ENCODE data around the gene SCEL.
"Not testable (repeated sequence)": the region's sequence is repeated elsewhere in the genome, so short reads cannot be mapped to it uniquely, and the experiment has no call there.

SCEL gene, protein sequence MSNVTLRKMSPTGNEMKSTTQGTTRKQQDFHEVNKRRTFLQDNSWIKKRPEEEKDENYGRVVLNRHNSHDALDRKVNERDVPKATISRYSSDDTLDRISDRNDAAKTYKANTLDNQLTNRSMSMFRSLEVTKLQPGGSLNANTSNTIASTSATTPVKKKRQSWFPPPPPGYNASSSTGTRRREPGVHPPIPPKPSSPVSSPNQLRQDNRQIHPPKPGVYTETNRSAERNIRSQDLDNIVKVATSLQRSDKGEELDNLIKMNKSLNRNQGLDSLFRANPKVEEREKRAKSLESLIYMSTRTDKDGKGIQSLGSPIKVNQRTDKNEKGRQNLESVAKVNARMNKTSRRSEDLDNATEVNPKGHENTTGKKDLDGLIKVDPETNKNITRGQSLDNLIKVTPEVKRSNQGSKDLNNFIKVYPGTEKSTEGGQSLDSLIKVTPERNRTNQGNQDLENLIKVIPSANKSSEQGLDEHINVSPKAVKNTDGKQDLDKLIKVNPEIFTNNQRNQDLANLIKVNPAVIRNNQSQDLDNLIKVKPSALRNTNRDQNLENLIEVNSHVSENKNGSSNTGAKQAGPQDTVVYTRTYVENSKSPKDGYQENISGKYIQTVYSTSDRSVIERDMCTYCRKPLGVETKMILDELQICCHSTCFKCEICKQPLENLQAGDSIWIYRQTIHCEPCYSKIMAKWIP

GRCh38 chr13:77535448-77535847, at the start of gene SCEL:
SCEL (plus strand) TSS chr13:77535706; CDS start chr13:77555876, 20,170 bp downstream.
- DNase-seq (ENCODE audit: low read depth in 2 of 2): no peak

GRCh38 chr13:77489566-77490337, 45.8 kb upstream of the SCEL start:
- no peak for DNase-seq (ENCODE audit: low read depth in 2 of 2)

DNA sequence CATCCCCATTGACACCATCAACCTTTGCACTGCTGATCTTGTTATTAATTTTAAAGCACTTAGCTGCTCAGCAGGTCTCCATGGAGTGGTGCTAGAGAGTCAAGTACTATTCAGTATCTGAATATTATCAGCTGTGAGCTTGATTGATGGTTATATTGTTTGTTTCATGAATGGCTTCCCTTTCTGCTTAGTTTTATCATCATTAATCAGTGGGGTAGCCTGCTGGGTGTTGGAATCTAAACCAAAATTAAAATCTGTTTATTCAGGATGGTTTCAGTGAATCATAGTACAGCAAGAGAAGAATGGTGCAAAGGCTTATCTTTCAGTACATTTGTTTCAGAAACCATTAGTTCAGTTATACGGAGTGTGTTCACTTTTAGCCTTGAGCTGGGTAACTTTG, 42.5 kb upstream of the SCEL start:
- DNase-seq (ENCODE audit: low read depth in 2 of 2): no peak

GRCh38 chr13:77494226-77494625, 41.3 kb upstream of the SCEL start:
- no peak for DNase-seq (ENCODE audit: low read depth in 2 of 2)

DNA sequence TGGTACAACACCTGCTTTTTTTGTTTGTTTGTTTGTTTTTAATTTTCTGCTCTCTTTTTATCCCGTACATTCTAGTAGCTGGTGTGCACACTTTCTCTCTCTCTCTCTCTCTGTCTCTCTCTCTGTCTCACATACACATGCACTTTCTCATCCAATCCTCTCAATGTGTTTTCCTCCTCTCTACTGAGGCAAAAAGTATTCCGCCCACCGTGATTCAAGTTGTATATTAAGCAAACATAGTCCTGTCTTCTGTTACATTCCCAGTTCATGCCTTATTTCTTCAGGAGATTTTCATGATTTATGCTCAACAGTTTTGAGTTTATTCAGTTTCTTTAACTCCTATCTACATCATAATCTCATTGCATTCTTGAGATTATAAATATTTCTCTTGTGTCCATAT, 38.2 kb upstream of the SCEL start:
- no peak for DNase-seq (ENCODE audit: low read depth in 2 of 2)

DNA sequence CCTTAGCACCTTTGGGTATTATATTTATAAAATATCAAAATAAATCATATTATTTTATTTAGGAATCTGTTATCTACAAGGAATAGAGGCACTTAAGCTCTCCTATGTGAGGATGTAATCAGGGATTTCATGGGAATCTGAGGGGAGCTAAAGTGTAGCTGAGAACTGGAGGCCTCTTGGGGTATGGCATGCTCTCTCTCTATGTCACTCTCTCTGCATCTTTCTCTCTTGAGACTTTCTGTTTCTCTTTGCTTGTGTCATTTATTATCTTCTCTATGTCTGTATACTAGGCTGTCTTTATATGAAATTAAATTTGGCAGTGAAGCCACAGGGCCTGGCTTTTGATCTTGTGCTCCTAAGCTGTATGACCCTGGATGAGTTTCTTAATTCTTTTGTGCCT, 37.7 kb upstream of the SCEL start:
- DNase-seq (ENCODE audit: low read depth in 2 of 2): no peak

DNA sequence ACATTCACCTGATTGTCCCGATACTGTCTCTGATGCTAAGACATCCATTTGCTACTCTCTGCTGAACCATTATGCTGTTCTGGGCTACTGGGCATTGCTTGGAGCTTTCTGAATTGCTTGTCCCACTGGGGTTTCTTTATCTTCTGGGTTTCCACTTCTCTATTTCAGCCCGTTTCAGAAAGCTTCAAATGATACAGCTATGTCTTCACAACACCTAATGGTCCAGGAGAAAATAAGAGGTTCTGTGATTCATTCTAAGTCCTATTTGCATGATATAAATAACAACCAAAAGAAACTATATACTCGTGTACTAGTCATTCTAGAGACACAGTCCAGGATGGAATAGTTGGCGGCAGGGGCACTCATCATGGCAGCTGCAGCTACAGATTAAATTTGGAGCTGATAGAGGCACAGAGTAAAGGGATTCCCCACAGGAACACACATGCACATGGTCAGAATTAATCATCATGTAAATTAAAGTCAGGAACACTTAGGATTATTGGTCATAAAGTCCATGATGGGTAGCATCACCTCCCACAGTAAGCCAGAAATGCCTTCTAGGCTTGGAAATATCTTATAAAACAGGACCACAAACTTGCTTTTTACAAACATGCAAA, 33.3 kb upstream of the SCEL start:
- DNase-seq (ENCODE audit: low read depth in 2 of 2): no peak

DNA sequence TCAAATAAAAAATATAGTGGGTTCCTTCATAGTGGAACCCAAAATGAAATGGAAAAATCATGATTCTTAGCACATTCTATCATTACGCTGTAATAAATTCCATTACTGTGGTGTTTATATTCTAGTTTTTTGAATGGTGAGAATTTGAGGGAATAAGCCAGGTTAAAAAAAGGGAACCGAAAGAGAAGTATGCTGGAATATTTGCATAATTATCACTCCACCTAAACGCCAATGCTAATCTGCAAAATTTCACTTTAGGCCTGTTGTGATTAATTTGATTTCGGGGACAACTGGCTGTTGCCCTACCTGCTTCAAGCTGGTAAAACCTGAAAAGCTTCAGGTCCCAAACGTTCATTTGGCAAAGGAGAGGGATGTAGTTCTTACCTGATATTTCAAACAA, 32.1 kb upstream of the SCEL start:
- no peak for DNase-seq (ENCODE audit: low read depth in 2 of 2)

DNA sequence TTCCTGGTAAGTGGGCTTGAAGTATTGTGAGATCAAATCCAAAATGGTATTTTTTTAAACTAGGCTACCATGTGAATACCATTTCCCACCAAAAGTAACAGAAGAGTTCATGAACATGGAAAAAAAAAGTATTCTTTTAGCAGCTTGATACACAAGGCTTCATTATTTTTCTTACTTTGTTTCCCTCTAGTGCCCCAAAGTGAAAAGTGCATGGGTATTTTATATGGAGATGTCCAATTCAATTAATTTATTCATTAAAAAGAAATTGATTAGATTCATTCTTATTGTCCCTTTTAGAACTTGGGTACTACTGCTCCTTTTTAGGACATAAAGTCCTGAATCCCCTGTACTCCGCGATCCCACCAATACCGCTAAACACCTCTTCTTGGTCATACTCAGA, 28.6 kb upstream of the SCEL start:
- DNase-seq (ENCODE audit: low read depth in 2 of 2): no peak

DNA sequence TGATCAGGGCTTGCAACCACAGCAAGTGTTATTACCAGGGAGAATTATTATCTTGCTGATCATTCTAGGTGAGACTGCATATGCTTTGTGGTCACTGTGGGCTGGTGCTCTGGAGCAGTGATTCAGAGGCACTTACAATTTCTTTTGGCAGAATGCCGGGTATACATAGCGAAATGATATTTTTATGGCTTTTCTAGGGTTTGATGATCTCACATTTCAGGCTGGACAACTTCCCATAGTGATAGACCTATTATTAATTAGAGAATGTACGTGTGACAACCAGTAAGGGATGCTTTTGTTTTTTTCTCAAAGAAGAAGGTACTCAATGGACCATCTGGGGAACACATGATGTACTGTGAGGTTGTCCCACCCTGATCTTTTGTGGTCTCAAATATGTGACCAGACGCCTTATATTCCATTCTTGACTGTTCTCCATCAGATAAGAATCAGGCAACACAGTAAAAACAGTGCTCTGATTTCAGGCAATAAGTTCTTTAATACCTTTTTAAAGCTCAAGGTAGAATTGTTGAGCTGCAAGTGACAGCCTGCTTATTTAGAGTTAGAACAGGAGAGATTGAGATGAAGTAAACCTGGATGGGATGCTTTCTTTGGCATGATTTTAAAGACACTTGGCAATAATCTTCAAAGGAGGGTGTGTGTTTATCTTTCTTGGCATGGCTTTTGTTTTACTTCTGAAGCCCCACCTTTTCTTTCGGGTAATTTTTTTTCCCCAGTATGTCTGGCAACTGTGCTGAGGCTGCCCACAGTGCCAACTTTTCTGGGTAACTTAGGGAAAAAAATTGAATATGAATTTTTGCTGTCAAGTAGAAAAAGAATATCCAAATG, 27.4 kb upstream of the SCEL start:
- no peak for DNase-seq (ENCODE audit: low read depth in 2 of 2)

- DNase-seq (ENCODE audit: low read depth in 2 of 2): no peak
Observed at GRCh38 chr13:77508959-77509620, 26.4 kb upstream of the SCEL start.

GRCh38 chr13:77510156-77510555, 25.4 kb upstream of the SCEL start:
- no peak for DNase-seq (ENCODE audit: low read depth in 2 of 2)

DNA sequence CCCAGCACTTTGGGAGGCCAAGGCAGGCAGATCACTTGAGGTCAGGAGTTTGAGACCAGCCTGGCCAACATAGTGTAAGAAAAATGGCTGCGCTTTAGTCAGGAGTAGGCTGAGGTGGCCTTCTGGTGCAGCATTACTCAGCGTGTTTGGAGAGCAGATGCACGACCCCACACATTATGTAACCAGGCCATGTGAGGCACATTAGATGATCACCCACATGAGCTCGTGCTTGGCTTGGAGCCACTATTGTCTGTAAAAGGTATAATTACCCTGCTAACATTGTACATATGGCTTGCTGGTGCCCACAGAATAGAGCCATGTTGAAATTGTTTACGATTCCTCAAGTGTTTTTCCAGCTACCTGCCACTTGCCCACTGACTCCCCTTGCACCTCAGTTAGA, 24.0 kb upstream of the SCEL start:
- DNase-seq (ENCODE audit: low read depth in 2 of 2): no peak

DNA sequence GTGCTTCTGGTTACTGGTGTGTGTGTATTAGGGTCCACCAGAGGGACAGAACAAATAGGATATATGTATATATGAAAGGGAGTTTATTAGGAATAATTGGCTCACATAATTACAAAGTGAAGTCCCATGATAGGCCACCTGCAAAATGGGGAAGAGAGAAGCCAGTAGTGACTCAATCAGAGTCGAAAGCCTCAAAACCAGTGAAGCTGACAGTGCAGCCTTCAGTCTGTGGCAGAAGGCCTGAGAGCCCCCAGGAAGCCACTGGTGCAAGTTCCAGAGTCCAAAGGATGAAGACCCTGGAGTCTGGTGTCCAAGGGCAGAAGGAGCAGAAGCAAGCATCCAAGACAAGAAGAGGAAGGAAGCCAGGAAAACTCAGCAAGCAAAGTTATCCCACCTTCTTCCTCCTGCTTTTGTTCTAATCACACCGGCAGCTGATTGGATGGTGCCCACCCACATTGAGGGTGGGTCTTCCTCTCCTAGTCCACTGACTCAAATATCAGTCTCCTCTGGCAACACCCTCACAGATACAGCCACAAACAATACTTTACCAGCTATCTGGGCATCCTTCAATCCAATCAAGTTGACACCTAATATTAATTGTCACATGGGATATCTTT, 21.7 kb upstream of the SCEL start:
- no peak for DNase-seq (ENCODE audit: low read depth in 2 of 2)

- DNase-seq (ENCODE audit: low read depth in 2 of 2): no peak
Observed at GRCh38 chr13:77514336-77514726, 21.2 kb upstream of the SCEL start.

GRCh38 chr13:77515785-77516184, 19.7 kb upstream of the SCEL start:
- DNase-seq (ENCODE audit: low read depth in 2 of 2): no peak

GRCh38 chr13:77516342-77516789, 19.1 kb upstream of the SCEL start:
- DNase-seq (ENCODE audit: low read depth in 2 of 2): no peak

GRCh38 chr13:77518266-77518665, 17.2 kb upstream of the SCEL start:
- no peak for DNase-seq (ENCODE audit: low read depth in 2 of 2)

DNA sequence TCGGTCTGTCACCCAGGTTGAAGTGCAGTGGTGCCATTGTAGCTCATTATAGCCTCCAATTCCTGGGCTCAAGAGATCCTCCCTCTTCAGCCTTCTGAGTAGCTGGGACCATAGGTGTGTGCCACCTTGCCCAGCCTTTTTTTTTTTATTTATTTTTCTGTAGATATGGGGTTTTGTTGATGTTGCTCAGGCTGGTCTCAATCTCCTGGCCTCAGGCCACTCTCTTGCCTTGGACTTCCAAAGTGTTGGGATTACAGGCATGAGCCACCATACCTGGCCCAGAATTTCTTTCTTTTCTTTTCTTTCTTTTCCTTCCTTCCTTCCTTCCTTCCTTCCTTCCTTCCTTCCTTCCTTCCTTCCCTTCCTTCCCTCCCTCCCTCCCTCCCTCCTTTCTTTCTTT, 16.1 kb upstream of the SCEL start:
- DNase-seq (ENCODE audit: low read depth in 2 of 2): not testable (repeated sequence)

DNA sequence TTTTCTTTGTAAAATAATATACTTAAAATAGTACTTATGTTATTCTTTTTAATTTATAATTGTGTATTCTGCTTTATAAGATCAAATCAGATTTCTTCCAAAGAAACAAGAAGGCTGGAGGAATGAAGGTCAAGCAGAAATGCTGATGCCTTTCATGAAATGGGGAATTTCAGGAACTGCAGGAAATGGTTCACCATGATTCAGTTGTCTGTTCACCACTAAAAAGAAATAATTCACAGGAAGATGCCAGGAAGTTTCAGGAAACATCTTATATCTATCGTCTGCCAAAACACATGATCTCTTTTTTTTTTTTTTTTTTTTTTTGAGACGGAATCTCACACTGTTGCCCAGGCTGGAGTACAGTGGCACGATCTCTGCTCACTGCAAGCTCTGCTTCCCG, 15.7 kb upstream of the SCEL start:
- DNase-seq (ENCODE audit: low read depth in 2 of 2): no peak
